Adrenal gland (tissue), 12 donors: ENCODE data around the gene FTSJ3. TPM values are rescaled to one million over a fixed set of nuclear protein-coding genes. Genes with fewer than 3 reads are reported as not detected.

Experiments used
- DNase-seq, 7 donors: peaks; one replicate each; pipeline ENCODE4 v3.0.0-alpha.2; 2019 to 2020
- H3K27ac ChIP-seq, 5 donors: fragments of 200-600 bp; sonication (generic) in 4 of 5; 1 replicate in 3 of 5; 2 replicates in 2 of 5; pipeline versions ENCODE4 v1.5.1 to v1.8.0; 2016 to 2020; ENCODE audit warnings: mild to moderate bottlenecking in 1 of 5
- H3K27me3 ChIP-seq: fragments of 200-600 bp; 2 replicates; pipeline ENCODE4 v1.8.0; 2021
- H3K36me3 ChIP-seq, 2 donors: fragments of 200-600 bp; replicated peaks in 1 of 2; 1 replicate in 1 of 2; 2 replicates in 1 of 2; pipeline versions ENCODE4 v1.5.1 to v1.8.0; 2018 to 2022
- H3K4me1 ChIP-seq, 2 donors: fragments of 200-600 bp; replicated peaks in 1 of 2; 1 replicate in 1 of 2; 2 replicates in 1 of 2; pipeline versions ENCODE4 v1.5.1 to v1.8.0; 2018 to 2021
- H3K4me3 ChIP-seq, 4 donors: fragments of 200-600 bp; sonication (generic) in 3 of 4; one replicate each; pipeline ENCODE4 v1.5.1; 2016 to 2018
- H3K9me3 ChIP-seq, 3 donors: fragments of 200-600 bp; sonication (generic) in 1 of 3; replicated peaks in 1 of 3; 1 replicate in 2 of 3; 2 replicates in 1 of 3; pipeline versions ENCODE4 v1.5.1 to v1.8.0; 2016 to 2021
- CTCF ChIP-seq, 6 experiments: fragments of 450-650 bp in 4 of 6; fragments of 200-600 bp in 2 of 6; sonication (generic) in 1 of 6; IDR thresholded peaks; 1 replicate in 5 of 6; 2 replicates in 1 of 6; pipeline versions ENCODE4 v1.5.1 to v1.8.0; 2016 to 2021; ENCODE audit warnings: antibody characterized with exemption in 6 of 6, mild to moderate bottlenecking in 2 of 6, moderate library complexity in 1 of 6
- POLR2A ChIP-seq, 2 donors: fragments of 450-650 bp; IDR thresholded peaks; one replicate each; pipeline ENCODE4 v1.6.1; 2017; ENCODE audit warnings: antibody characterized with exemption in 2 of 2, mild to moderate bottlenecking in 2 of 2, moderate library complexity in 1 of 2
- WGBS, 4 donors: extraction: QIAGEN DNeasy Blood & Tissue Kit in 2 of 4; methylation state at CpG; one replicate each; pipeline versions ENCODE4 v1.1.5 to v1.1.7; 2013 to 2017; 5-methylcytosine and 5-hydroxymethylcytosine counted together
- intact Hi-C, 2 donors: fragments of 100-400 bp; cut with DNase I; formaldehyde crosslinking; loops; one replicate each; pipeline versions ENCODE4 v1.14.1 to v1.15.0; 2022 to 2023
- polyA plus RNA-seq, 3 donors: library from polyadenylated mRNA; stranded (reverse); fragments of 200-250 nt in 2 of 3; fragments of 350-450 nt in 1 of 3; fragmentation: Illumina TruSeq in 1 of 3; extraction: RNeasy Lipid Tissue Mini Kit (QIAGEN cat#74804) in 1 of 3; gene quantifications; one replicate each; pipeline ENCODE4 v1.2.3, GENCODE V29; 2013 to 2014
- total RNA-seq, 9 donors: library from RNA; depleted of rRNA in 4 of 9; stranded (reverse); fragments of >200 nt in 4 of 9; fragments of 120-200 nt in 1 of 9; fragmentation: NEBNext Ultra II Directional in 1 of 9; extraction: Animal tissue kit (Norgen Biotek cat#: 25700) in 1 of 9; gene quantifications; one replicate each; pipeline versions ENCODE4 v1.1.0 to v1.2.4, GENCODE V29; 2013 to 2023
- donor health status: healthy with polysubstance abuse.
- donor health status: Bipolar disorder and iron deficiency.
- donor health status: DM: yes; HTN: yes; CAD: no.
- donor health status: DM: no; HTN: no; CAD: no.
- donor health status: DM: no; HTN: no; CAD: no.
- donor health status: DM: yes; HTN: yes; CAD: no.

The FTSJ3 gene
- total and polyA plus RNA-seq, 12 donors: 19.4 to 56.1 (median 43.2) TPM

GRCh38 chr17:63832455-63832854, 5.0 kb upstream of the FTSJ3 start:
- no peak overlapping the region for H3K4me3 ChIP-seq
- no peak overlapping the region for H3K27ac ChIP-seq
- DNase-seq: no peak
- 73 to 88% (median 79%) methylated on average over 2 of the region's 2 CpGs for WGBS, 4 donors
- TF ChIP-seq POLR2A (IDR thresholded peaks at IDR 0.05): no peak
- no peak for TF ChIP-seq CTCF (IDR thresholded peaks at IDR 0.05)
- intact Hi-C loops: no loop called here
- no peaks in the 10 kb centered on the region for H3K9me3 ChIP-seq
- H3K4me1 ChIP-seq: peaks cover 8 to 34% of the 10 kb centered on the region in 2 donors
- H3K36me3 ChIP-seq: peaks cover 0 to 83% of the 10 kb centered on the region in 2 donors
- no peaks in the 10 kb centered on the region for H3K27me3 ChIP-seq

- no peak for TF ChIP-seq POLR2A (IDR thresholded peaks at IDR 0.05)
- TF ChIP-seq CTCF (IDR thresholded peaks at IDR 0.05): no peak
- no peak overlapping the region for H3K27ac ChIP-seq
- WGBS, 4 donors: 75 to 88% (median 83%) methylated on average over 4 to 5 of the region's 5 CpGs
- no peaks in the 10 kb centered on the region for H3K27me3 ChIP-seq
- peaks cover 8 to 29% of the 10 kb centered on the region in 2 donors for H3K4me1 ChIP-seq
- peaks cover 0 to 81% of the 10 kb centered on the region in 2 donors for H3K36me3 ChIP-seq
- peak in 1 of 7 donors; percentile 22 for DNase-seq
- intact Hi-C loops: no loop called here
- no peak overlapping the region for H3K4me3 ChIP-seq
- no peaks in the 10 kb centered on the region for H3K9me3 ChIP-seq
Measured at GRCh38 chr17:63832014-63832413, 4.6 kb upstream of the FTSJ3 start.

- peaks cover 8 to 29% of the 10 kb centered on the region in 2 donors for H3K4me1 ChIP-seq
- TF ChIP-seq POLR2A (IDR thresholded peaks at IDR 0.05) (no peak), CTCF (IDR thresholded peaks at IDR 0.05) (no peak)
- peaks cover 0 to 76% of the 10 kb centered on the region in 2 donors for H3K36me3 ChIP-seq
- H3K27me3 ChIP-seq: no peaks in the 10 kb centered on the region
- 69 to 80% (median 72%) methylated on average over 5 to 8 of the region's 8 CpGs for WGBS, 4 donors
- no peak overlapping the region for H3K27ac ChIP-seq
- H3K4me3 ChIP-seq: no peak overlapping the region
- DNase-seq: peak in 1 of 7 donors; percentile 16
- H3K9me3 ChIP-seq: no peaks in the 10 kb centered on the region
- intact Hi-C loops: no loop called here
Measured at GRCh38 chr17:63831505-63831904, 4.0 kb upstream of the FTSJ3 start.

DNA sequence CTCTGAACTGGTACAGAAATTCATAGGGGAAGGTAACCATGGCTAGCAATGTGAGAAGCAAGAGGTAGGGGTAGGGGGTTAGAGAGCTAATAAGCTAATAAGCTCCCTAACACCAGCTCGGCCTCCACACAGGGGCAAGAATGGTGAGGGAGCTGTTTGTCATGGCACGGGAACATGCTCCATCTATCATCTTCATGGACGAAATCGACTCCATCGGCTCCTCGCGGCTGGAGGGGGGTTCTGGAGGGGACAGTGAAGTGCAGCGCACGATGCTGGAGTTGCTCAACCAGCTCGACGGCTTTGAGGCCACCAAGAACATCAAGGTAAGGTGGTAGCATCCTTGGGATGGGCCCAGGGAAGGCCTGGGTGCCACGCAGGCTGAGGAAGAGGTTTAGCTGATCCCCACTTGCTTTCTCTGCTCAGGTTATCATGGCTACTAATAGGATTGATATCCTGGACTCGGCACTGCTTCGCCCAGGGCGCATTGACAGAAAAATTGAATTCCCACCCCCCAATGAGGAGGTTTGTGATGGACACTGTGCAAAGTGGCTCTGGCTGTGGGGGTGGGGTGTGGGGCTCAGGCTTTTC, 3.5 kb upstream of the FTSJ3 start:
- 75 to 85% (median 83%) methylated on average over 14 to 15 of the region's 15 CpGs for WGBS, 4 donors

More for the DNA sequence above, 3.5 kb upstream of the FTSJ3 start:
- intact Hi-C loops: no loop called here
- H3K27me3 ChIP-seq: no peaks in the 10 kb centered on the region
- no peaks in the 10 kb centered on the region for H3K9me3 ChIP-seq
- peak overlapping the region in 1 of 5 donors; percentile 28 for H3K27ac ChIP-seq
- no peak overlapping the region for H3K4me3 ChIP-seq
- TF ChIP-seq CTCF (IDR thresholded peaks at IDR 0.05) (no peak), POLR2A (IDR thresholded peaks at IDR 0.05) (no peak)
- peaks cover 0 to 72% of the 10 kb centered on the region in 2 donors for H3K36me3 ChIP-seq
- DNase-seq: peak in 1 of 7 donors; percentile 29
- peaks cover 8 to 33% of the 10 kb centered on the region in 2 donors for H3K4me1 ChIP-seq
